Measurements from ENCODE around the gene LRP1. TPM values are rescaled to one million over a fixed set of nuclear protein-coding genes. Genes with fewer than 3 reads are reported as not detected.
A peak's percentile ranks its signal among the peaks of the same experiment; 100 is the strongest.

The LRP1 gene
- total RNA-seq, 4 donors from 2014 or later, result 128 to 312 (median 207) TPM

- H3K4me1 ChIP-seq, result peaks cover 0 to 53% (median 9%) of the 10 kb centered on the region in 4 donors
- peak overlapping the region; percentile 84 to 99 (median 92) for H3K27ac ChIP-seq
- no peaks in the 10 kb centered on the region for H3K27me3 ChIP-seq
- H3K9me3 ChIP-seq, result no peaks in the 10 kb centered on the region
- TF ChIP-seq CTCF (IDR thresholded peaks at IDR 0.05) (no peak), POLR2A (IDR thresholded peaks at IDR 0.05) (no peak)
- peak overlapping the region; percentile 65 to 92 (median 78) for H3K4me3 ChIP-seq
- no peaks in the 10 kb centered on the region for H3K36me3 ChIP-seq
- peak in 1 of 3 donors; percentile 49 for DNase-seq
These were observed 400 bp downstream of the LRP1 start for GRCh38 chr12:57128519-57129247.

- H3K27me3 ChIP-seq, result no peaks in the 10 kb centered on the region
- peak overlapping the region; percentile 84 to 99 (median 92) for H3K27ac ChIP-seq
- H3K4me1 ChIP-seq, result peaks cover 0 to 60% (median 9%) of the 10 kb centered on the region in 4 donors
- H3K36me3 ChIP-seq, result no peaks in the 10 kb centered on the region
- peak overlapping the region; percentile 65 to 92 (median 78) for H3K4me3 ChIP-seq
- H3K9me3 ChIP-seq, result no peaks in the 10 kb centered on the region
- TF ChIP-seq CTCF (IDR thresholded peaks at IDR 0.05) (no peak), POLR2A (IDR thresholded peaks at IDR 0.05) (no peak)
- no peak for DNase-seq
These were observed 1.1 kb downstream of the LRP1 start for GRCh38 chr12:57129321-57129842.

- Histone ChIP-seq H3K4me3 (peak overlapping the region; percentile 3 to 92 (median 66)), H3K27me3 (no peaks in the 10 kb centered on the region), H3K36me3 (no peaks in the 10 kb centered on the region), H3K9me3 (no peaks in the 10 kb centered on the region), H3K27ac (peak overlapping the region; percentile 14 to 99 (median 92)), H3K4me1 (peaks cover 0 to 63% (median 9%) of the 10 kb centered on the region in 4 donors)
- no peak for DNase-seq
- TF ChIP-seq POLR2A (IDR thresholded peaks at IDR 0.05) (no peak), CTCF (IDR thresholded peaks at IDR 0.05) (no peak)
These were observed 1.6 kb downstream of the LRP1 start for GRCh38 chr12:57129889-57130288.

- Histone ChIP-seq H3K4me3 (peak overlapping the region in 2 of 4 donors; percentile 65 to 92), H3K4me1 (peaks cover 0 to 73% (median 9%) of the 10 kb centered on the region in 4 donors), H3K36me3 (no peaks in the 10 kb centered on the region), H3K9me3 (no peaks in the 10 kb centered on the region), H3K27me3 (no peaks in the 10 kb centered on the region), H3K27ac (peak overlapping the region; percentile 14 to 99 (median 92))
- TF ChIP-seq CTCF (IDR thresholded peaks at IDR 0.05) (no peak), POLR2A (IDR thresholded peaks at IDR 0.05) (no peak)
- no peak for DNase-seq
These were observed 2.7 kb downstream of the LRP1 start for GRCh38 chr12:57130941-57131340.

GRCh38 chr12:57131896-57132744 is 3.8 kb downstream of the LRP1 start:
- H3K4me3 ChIP-seq, result peak overlapping the region in 1 of 4 donors; percentile 7
- TF ChIP-seq POLR2A (IDR thresholded peaks at IDR 0.05) (no peak), CTCF (IDR thresholded peaks at IDR 0.05) (no peak)

More at GRCh38 chr12:57131896-57132744, 3.8 kb downstream of the LRP1 start:
- H3K4me1 ChIP-seq, result peaks cover 0 to 77% (median 8%) of the 10 kb centered on the region in 4 donors
- H3K27ac ChIP-seq, result peak overlapping the region; percentile 12 to 96 (median 52)
- H3K27me3 ChIP-seq, result no peaks in the 10 kb centered on the region
- H3K36me3 ChIP-seq, result no peaks in the 10 kb centered on the region
- H3K9me3 ChIP-seq, result no peaks in the 10 kb centered on the region
- DNase-seq, result no peak

All from Peyer's patch (tissue), 4 donors.